HG02678 (cell line): ENCODE data around the gene USP33.
"Not testable (repeated sequence)": the region's sequence is repeated elsewhere in the genome, so short reads cannot be mapped to it uniquely, and the experiment has no call there.

ENCODE experiments used
- ATAC-seq: cut with Tn5 transposase; IDR thresholded peaks from one replicate; pipeline ENCODE4 v1.9.1; 2021; ENCODE audit warnings: mild to moderate bottlenecking, moderate library complexity; ENCODE audit not compliant: unreplicated experiment

The USP33 gene

DNA sequence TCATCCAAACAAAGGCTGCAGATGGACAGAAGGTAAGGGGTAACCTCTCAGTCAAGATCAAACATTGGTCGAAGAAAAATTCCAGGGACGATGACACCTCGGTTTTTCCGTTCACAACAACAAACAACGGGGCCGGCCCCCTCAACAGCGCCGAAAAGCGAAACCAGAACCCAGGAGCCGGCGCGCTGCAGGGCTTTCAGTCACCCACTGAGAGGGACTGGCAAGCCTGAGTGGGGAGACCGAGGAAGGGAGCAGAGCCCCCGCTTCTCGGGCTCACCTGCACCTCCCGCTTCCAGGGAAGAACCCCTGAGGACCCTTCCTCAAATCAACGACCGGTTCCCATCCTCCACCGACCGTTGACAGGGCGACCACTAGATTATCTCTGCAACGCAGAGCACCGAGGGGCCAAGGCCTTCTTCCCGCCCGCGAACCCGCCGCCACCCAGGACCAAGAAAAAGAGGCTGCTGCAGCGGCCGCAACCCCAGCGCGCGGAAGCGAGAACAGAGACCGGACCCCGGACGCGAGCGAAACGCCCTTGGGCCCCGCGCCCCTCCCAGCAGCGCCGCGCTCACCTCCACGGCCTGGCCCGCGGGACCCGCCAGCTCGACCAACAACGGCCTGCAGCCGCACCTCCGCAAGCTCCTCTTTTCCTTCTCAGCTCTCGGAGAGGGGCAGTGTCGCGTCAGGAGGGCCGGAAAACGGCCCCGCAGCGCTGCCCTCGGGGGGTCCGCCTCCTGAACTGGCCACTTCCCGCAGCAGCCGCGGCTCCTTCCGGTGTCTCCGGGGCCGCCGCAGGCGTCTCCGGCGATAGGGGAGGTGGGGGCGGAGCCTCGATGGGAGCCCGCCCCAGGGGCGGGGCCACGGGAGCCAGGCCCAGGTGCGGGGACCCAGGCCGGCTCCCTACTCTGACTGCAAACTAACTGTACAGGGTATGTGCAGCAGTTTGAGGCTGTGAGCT is at the start of gene USP33:
Gene USP33 (minus strand): TSS at position 782 of the 958 bp plus-strand sequence. CDS start 18,155 bp downstream, outside the sequence.
- peak; percentile 96 for ATAC-seq

DNA sequence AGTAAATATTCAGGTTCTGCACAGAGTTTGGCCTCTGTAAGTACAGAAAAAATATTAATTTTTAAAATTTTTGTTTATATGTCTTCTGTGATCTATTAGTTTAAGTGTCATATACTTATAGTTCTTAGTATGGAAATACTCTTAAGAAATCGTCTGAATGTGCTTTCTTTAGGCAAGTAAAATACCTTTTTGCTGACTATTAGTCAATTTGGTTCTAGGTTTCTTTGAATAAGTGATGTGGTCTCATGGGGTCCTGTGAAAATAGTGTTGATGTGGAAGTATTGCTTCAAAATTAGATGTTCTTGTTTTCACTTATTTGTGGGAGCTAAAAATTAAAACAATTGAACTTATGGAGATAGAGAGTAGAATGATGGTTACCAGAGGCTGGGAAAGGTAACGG is 43.7 kb upstream of the USP33 start:
- no peak for ATAC-seq

DNA sequence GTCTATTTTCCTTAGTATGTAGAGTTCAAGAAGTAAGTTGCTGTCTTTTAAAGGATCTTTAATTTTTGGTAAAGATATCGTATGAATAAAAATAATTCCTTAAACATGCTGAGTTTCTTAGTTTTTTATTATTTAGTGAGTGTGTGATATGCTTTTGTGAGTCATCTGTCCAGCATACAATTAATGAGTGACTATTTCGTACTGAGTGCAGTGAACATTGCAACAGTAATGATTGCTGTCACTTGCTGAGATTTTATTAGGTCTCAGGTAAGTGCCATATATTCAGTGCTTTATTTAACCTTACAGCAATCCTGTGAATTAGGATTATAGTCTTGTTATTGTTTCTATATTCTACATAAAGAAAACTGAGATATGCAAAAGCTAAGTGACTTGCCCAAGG is 42.4 kb upstream of the USP33 start:
- ATAC-seq = no peak

DNA sequence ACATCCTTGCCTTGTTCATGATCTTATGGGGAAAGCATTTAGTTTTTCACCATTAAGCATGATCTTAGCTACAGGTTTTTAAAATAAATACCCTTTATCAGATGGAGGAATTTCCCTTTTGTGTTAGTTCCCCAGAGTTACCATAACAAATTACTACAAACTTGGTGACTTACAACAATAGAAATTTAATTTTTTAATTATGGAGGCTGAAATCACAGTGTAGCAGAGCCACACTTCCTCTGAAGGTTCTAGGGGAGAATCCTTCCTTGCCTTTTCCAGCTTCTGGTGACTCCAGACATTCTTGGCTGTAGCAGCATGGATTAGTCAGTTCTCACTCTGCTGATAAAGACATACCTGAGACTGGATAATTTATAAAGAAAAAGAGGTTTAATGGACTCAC is 38.3 kb upstream of the USP33 start:
- ATAC-seq = no peak

DNA sequence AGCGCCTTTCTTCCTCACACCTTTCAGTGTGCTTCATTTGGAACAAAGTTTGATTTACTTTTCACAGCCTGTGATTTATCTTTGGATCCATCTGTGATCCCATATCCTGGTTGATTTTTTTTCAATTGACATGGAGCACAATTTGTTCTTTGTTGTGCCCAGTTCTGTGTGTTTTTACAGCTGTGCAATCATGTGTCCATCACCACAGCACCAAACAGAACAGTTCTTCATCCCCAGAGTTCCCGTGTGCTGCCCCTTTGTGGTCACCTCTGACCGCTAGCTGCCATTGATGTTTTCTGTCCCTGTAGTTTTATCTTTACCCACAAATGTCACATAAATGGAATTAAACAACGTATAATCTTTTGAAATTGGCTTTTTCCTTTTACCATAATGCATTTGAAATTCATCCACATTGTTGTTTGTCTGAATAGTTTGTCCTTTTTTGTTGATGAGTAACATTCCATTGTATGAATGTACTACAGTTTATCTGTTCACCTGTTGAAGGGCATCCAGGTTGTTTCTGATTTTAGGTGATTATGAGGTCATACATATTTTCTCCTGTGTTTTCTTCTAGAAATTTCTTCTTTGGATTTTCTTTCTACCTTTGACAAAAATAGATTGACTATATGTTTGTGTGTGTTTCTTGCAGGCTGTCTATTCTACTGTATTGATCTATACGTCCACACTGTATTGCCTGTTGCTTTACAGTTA is 37.2 kb upstream of the USP33 start:
- no peak for ATAC-seq

DNA sequence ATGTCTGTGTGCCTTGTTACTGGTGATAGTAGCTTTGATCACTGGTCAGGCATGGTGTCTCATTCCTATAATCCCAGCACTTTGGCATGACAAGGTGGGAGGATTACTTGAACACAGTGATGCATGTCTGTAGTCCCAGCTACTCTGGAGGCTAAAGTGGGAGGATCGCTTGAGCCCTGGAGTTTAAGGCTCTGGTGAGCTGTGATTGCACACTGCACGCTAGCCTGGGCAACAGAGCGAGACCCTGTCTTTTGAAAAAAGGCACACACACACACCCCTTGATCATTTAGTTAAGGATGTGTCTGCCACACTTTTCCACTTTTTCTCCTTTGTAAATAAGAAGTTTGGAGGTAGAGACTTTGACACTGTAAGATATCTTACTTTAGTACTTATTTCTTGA is 34.9 kb upstream of the USP33 start:
- ATAC-seq = no peak

DNA sequence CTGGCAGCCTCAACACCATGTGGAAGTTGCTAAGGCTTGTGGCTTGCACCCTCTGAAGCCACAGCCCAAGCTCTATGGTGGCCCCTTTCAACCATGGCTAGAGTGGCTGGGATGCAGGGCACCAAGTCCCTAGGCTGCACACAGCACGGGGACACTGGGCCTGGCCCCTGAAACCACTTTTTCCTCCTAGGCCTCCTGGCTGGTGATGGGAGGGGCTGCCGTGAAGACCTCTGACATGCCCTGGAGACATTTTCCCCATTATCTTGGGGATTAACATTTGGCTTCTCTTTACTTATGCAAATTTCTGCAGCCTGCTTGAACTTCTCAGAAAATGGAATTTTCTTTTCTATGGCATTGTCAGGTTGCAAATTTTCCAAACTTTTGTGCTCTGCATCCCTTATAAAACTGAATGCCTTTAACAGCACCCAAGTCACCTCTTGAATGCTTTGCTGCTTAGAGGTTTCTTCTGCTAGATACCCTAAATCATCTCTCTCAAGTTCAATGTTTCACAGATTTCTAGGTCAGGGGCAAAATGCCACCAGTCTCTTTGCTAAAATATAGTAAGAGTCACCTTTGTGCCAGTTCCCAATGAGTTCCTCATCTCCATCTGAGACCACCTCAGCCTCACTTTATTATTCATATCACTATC is 26.6 kb upstream of the USP33 start:
- not testable (repeated sequence) for ATAC-seq

DNA sequence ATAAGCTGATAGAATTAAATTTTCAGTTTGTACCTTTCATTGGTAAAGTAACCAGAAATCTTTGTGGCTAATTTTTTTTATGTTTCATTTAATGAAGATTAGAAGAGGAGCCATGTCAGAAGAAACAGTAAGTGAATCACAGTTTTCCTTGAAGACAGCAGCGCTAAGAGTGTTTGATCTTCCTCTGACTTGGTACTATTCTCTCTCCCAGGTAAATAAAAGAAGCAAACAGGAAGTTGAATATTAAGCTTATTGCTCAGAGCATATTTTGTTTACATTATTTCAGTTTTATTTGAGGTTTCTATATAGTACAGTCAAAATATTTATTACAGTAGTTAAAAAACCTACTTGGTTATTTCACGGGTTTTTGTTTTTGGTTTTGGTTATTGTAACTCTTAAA is 23.5 kb upstream of the USP33 start:
- ATAC-seq = no peak

DNA sequence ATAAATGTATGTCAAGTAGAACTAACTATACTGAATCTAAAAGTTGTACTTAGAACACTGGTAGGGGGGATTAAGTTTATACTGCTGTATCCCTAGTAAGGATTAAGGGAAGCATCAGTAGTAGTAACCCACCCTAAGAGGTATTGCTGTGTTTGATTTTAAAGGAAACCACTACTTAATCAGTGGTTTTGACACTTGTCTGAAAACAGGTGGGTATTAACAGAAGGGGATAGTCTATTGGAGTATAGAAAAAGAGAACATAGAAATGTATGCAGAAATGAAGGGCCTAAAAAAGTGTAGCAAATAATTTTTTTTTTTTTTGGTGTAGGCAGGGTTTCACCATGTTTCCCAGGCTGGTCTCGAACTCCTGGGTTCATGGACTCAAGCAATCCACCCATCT is 22.0 kb upstream of the USP33 start:
- ATAC-seq = no peak

DNA sequence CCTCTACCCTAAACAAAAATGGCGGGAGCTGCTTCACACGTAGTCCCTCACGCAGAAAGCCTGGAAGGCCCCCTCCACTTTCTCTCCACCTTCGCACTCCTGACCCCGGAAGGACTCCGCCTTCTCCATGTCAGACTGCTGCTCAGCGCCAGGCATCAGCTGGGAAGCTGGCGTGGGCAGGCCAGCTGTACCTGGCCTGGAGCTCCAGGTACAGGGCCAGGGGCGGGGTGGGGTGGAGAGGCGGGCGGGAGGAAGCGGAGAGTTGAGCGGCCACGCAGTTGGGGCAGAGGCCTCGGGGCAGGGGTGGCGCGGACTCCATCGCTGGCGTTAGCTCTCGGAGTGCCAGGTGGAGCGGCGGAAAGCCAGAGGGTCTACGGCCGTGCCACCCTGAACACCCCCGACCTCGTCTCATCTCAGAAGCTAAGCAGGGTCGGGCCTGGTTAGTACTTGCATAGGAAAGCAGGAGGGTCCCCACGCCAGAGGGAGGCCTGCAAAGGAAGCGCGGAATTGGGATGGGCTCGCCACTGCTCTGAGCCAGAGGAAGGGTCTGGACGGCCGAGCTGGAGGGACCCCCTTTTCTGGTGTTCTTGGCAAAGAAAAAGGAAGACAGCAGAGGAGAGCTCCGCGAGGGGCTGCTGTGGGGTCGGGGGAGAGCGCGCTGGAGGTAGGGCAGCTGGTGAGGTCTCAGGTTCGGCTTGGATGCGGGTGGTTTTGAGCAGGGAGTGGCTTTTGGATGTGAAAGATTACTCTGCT is 20.1 kb upstream of the USP33 start, which contains the start of gene MIGA1:
Gene MIGA1 (plus strand): TSS at position 121 of the 753 bp plus-strand sequence. CDS start 3,604 bp downstream, outside the sequence.
- ATAC-seq = peak; percentile 96

DNA sequence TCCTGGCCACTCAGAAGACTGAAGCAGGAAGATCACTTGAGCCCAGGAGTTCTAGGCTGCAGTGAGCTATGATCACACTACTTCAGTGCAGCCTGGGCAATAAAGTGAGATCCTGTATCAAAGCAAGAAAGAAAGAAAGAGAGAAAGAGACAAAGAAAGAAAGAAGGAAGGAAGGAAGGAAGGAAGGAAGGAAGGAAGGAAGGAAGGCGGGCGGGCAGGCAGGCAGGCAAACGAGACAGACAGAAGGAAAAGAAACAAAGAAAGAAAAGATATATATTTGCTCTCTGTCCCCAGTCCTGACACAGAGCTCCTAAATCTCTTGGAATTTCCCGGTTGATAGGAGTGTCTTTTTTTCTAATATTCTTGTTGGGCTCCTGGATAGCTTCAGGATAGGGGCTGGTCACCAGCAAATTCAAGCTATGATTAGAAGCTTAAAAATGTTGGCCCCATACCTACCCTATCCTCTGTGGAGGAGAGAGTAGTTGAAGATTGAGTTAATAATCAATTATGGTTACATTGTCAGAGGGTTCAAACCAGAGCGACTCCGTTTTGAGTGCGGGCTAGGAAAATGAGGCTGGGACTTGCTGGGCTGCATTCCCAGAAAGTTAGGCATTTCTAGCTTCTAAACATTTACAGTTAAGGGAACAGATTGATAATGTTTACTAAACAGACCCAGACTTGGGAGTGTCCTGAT is 16.5 kb upstream of the USP33 start:
- no peak for ATAC-seq

DNA sequence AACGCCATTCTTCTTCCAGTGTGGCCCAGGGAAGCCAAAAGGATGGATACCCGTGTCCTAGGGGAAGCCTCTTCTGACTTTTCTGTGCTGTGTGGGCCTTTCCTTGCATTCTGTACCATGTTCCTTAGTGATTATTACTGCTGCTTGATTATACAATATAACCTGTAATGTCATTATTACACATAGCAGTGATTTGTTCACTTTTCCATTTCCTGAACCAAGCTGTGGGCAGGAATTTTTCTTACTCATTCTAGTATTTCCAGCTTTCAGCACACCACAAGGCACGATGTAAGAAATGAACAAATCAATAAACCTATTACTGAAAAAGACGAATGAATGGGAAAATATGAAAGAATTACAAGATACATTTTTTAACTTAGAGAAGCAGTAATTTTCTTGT is 8.4 kb upstream of the USP33 start:
- no peak for ATAC-seq

DNA sequence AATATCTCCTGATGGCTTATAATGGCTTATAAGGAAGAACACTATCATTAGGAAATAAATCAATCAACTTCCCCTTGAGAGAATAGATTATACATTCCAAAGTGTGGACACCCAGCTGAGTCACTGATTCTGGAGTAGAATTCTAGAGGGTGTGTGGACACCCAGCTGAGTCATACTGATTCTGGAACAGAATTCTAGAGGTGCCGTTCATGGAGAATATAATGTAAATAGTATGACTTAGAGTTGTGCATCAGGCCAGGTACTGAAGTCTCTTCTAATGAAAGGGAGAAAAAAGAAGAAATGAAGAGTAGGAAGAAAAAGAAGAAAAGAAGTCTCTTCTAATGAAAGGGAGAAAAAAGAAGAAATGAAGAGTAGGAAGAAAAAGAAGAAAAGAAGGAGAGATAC is 2.4 kb upstream of the USP33 start:
- no peak for ATAC-seq

DNA sequence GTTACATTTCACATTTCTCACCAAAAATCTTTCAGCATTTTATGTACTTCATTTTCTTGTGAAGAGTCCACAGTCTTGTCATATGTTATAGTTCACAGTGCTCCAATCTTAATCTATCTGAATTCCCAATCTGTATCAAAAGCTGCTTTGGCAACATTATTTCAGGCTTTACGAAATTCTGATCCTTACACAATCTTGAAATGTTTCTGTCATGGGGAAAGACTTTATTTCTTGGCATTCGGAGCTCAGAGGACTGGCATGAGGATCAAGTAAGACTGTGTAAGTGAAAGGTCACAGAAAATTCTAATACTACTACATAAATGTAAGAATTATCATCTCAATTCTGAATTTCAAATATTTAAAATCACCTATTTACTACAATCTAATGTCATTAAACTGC is 2.0 kb downstream of the USP33 start:
- no peak for ATAC-seq

DNA sequence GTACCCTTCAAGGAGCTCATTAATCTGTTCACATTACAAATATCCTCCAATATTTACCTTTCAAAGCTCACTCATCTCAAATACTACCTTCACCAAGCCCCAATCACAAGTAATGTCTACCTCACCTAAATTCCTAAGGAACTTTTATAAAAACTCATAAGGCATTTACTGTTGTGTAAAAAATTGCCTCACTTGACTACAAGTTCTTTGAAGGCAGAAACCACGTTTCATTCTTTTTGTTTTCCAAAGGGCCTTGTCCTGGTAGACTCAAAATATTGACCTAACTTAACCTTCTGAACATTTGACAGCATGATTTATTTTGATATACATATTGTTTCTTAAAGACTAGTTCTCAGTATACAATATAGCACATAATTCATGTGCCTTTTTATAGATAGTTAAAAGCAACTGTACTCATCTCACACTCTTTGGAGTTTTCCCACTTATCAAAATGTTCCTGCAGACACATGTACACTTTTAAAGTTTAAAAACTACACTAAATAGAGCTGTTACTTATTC is 2.5 kb downstream of the USP33 start:
- ATAC-seq = no peak

DNA sequence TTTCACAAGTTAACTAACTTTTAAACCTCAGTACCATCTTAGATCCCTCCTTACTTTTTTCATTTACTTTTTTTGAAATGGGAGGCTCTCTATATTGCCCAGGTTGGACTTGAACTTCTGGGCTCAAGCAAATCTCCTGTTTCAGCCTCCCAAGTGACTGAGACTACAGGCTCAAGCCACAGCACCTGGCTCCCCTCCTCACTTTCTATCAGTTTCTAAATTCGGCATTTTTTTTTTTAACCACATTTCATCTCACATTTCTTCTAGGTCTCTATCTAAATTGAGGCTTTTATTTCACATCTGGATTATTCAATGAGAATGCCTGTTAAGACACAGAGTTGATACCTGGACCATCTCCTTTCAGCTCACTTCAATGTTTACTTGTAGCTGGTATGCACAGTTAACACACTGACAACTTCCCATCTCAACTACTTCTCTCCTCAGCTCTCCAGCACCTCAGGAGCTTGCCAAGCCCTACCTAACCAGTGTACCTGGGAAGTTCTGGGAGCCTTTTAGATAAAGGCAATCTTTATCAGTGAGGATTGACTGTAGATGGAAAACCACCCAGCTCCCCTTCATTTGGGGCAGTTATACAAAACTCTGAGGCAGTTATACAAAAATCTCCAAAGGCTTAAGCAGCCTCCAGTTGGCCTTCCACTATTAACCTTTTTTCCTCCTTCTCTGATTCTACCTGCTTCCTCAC is 3.4 kb downstream of the USP33 start:
- no peak for ATAC-seq

DNA sequence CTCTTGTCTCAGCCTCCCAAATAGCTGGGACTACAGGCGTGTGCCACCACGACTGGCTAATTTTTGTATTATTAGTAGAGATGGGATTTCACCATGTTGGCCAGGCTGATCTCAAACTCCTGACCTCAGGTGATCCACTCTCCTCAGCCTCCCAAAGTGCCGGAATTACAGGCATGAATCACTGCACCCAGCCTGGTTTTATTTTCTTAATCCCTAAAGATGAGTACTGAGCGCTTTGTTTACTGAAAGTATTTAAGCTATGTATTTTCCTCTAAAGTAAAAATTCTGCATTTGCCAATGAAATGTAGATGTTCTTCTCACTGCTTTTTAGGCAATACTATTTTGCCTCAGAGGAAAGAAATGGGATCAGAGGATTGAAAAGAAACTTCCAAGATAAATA is 10.2 kb downstream of the USP33 start:
- not testable (repeated sequence) for ATAC-seq

DNA sequence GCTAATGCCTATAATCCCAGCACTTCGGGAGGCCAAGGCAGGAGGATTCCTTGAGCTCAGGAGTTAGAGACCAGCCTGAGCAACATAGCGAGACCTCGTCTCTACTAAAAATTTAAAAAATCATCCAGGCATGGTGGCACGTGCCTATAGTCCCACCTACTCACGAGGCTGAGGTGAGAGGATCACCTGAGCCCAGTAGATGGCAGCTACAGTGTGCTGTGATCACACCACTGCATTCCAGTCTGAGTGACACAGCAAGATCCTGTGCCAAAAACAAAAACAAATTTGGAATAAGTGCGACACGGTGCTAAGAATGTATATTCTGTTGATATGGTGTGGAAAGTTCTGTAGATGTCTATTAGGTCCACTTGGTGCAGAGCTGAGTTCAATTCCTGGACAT is 15.1 kb downstream of the USP33 start:
- ATAC-seq = no peak

DNA sequence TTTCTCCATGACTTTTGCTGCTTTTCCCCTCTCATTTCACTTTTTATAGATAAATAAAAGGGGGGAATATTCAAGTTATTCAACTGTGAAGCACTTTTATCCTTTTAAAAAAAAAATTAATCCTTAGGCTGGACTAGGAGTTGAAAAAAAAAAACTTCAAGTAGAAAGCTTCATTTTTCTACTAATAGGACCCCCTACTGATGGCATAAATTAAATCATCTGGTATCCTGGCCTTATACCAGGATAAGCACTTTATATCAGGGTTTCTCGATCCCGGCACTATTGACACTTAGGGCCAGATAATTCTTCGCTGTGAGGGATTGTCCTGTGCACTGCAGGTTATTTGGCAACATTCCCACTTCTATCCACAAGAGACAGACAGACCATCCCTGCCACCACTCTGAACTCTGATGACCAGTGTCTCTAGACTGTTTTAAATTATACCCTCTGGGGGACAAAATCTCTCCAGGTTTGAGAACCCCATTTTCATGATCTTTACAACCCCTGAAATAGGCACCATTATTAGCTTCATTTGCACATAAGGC is 17.6 kb downstream of the USP33 start:
- no peak for ATAC-seq
